GM18498 (cell line): ENCODE data around the gene C10orf143.
"Not testable (repeated sequence)": the region's sequence is repeated elsewhere in the genome, so short reads cannot be mapped to it uniquely, and the experiment has no call there.

ENCODE experiments used
- ATAC-seq: cut with Tn5 transposase; IDR thresholded peaks from one replicate; pipeline ENCODE4 v1.9.1; 2021; ENCODE audit warnings: mild to moderate bottlenecking, moderate library complexity; ENCODE audit not compliant: unreplicated experiment

The C10orf143 gene

DNA sequence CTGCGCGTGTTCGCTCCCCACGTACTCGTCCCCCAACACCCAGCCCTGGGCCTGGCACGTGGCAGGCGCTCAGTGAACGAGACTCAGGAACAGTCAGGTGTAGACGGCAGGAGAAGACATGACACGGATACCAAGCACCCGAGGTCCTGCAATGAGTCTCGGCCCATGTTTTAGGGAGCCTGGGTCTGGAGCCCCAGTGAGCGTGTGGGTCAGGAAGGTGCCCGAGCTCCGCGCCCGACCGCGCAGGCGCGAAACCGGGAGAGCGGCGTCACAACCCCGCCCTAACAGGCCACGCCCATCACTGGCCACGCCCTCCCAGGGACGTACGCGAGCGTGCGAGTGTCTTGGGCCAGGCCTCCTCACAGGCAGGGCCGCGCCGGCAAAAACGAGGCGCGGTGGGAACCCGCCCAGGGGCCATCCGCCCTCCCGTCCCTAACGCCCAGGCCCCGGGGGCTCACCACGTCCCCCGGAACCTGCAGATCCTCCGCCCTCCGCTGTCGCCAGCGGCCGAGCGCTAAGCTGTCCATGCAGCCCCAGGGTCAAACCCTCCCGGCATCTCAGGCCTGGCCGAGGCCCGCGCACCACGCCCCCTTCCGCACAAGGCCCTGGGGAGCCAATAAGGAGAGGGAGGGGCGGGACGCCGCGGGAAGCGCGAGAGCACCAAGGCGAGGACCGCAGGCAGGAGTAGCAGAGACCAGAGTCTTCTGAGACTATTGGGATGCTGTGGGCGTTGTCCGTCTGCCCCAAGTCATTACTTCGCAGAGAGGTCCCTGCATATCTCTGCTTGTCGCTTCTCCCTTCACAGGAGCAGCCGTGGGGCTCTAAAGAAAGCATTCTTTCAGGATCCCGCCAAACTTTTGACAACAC lies at the start of gene C10orf143:
Gene C10orf143 (minus strand): TSS at position 585 of the 867 bp plus-strand sequence. CDS start 58 bp downstream, at position 527.
- peak; percentile 85 for ATAC-seq

DNA sequence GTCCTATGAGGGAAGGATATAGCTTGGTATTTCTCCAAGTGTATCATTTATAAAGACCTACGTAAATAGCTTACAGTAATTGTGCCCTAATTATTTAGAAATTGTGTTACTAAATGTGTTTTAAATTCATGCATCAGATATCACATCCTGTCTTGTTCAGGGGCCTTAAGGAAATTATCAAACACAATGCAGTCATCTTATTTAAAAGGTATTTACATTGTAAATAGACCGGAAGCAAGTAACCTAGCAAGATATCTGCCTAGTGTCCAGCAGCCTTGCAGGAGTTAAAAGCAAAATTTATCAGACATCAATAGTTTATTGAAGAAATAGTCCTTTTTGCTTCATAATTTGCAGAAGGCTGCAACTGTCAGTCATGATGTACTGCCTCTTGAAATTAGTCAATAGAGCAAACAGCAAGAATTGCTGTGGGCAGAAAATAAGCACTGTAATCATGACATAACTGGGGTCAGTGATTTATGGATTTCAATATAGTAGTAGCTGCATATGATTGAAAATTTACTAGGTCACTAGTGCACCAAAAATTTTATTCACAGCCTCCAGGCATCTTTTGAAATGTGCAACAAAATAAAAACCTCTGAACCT lies 48.7 kb upstream of the C10orf143 start:
- ATAC-seq, result no peak

DNA sequence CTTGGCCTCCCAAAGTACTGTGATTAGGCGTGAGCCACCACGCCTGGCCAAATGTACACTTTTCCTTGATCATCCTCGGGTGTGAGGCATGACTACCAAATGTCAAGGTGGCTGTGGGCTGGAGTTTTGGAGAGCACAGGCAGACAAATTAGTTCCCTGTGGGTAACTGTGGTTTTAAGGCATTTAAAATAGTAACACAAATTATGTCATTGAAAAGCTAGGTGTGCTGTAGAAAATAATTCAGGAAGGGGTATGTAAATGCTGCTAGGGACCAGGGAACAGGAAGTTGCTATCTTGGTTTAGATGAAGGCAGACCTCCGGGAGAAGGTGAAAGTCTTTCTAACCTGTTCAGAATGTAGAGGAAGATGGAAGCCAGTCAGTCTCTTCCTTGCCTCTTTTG lies 35.4 kb upstream of the C10orf143 start:
- ATAC-seq, result no peak

DNA sequence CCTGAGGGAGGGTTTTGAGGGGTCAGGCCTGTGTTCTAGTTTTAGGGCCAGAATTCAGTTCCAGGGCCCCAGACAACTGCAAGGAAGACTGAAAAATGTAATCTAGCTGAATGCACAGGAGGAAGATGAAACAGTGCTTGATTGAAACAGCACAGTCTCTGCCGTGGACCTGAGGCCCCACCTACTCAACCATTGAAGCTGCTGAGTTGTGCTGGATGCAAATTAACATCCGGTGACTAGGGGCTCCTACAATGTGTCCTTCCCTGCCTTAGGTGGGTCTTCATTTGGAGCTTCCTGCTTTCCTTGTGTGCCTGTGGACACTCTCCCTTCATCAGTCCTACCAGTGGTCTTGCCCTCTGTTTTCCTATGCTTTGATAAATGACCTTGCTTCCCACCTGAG lies 31.2 kb upstream of the C10orf143 start:
- peak; percentile 88 for ATAC-seq

DNA sequence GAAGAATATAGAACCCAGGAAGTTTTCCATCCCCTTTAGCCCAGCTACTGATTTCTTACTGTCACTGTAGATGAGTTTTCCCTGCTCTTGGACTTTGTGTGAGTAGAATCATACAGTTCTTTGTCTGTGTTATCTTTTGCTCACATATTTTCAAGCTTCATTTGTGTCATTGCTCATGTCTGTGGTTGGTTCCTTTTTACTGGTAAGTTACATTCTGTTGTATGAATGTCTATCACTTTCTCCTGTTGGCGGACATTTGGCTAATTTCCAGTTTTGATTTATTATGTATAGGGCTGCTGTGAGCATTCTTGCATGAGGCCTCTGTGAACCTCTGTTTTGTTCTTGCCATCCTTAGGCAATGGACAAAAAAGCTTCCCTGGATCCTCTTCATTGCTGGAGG lies 30.8 kb upstream of the C10orf143 start:
- ATAC-seq, result peak; percentile 26

DNA sequence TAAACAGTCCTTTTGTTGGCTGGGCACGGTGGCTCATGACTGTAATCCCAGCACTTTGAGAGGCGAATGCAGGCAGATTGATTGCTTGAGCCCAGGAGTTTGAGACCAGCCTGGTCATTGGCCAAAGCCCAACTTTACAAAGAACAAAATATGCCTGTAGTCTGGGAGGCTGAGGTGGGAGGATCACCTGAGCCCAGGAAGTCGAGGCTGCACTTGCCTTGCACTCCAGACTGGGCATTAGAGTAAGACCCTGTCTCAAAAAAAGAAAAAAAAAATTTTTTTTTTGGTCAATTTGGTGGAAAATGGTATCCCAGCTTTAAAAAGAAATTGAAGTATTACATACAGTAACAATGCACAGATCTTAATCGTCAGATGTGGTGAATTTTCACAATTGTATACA lies 30.4 kb upstream of the C10orf143 start:
- no peak for ATAC-seq

DNA sequence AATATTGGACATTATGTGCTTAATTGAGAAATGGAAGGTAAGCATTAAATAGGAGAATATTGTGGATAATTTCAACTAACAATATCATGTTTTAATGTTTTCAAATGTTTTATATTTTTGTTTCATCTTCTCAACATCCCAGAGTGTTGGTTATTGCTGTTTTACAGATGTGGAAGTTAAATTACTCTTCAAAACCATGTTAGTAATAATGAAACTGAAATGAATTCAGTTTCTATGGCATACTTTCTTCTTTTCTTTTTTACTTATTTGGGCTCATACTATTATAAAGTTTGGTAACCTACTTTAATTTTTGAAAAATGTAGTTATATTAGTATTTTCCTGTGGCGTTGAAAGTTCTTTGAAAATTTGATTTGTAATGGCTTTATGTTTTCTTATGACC lies 29.8 kb upstream of the C10orf143 start:
- ATAC-seq, result no peak

DNA sequence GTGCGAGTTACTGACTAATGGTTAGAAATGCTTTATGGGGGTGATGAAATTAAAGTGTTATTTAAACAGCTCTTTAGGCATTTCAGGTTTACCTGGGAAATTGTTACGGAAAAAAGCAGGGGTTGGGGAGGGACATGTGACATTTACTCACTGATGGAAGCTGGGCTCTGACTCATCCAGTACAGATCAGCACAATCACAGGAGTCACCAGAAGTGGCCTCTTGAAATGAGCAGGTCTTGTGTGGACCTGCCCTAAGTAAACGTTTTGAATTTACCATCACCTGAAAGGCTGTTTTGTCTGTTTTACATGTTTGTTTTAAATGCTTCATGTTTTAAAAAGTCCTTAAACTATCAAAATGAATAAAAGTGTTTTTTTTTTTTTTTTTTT lies 27.8 kb upstream of the C10orf143 start:
- no peak for ATAC-seq

DNA sequence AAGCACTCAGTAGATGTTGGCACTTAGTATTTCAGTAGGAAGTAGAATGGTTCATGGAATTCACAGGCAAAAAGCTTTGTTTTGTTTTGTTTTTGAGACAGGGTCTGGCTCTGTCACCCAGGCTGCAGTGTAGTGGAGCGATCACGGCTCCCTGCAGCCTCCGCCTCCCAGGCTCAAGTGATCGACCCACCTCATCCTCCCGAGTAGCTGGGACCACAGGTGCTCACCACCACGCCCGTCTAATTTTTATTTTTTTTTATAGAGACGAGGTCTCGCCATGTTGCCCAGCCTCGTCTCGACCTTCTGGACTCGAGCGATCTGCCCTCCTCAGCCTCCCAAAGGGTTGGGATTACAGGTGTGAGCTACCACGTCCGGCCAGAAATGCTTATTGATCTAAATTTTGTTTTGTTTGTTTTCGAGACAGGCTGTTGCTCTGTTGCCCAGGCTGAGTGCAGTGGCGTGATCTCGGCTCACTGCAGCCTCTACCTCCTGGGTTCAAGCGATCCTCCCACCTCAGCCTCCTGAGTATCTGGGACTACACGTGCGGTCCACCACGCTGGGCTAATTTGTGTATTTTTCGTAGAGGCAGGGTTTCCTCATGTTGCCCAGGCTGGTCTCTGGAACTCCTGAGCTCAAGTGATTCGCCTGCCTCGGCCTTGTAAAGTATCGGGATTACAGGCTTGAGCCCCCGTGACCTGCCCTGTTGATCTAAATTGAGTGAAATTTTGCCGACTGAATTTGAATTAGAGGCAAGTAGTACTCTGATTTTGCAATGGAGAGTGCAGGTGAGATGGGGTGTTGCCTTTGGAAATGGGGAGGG lies 27.2 kb upstream of the C10orf143 start:
- no peak for ATAC-seq

DNA sequence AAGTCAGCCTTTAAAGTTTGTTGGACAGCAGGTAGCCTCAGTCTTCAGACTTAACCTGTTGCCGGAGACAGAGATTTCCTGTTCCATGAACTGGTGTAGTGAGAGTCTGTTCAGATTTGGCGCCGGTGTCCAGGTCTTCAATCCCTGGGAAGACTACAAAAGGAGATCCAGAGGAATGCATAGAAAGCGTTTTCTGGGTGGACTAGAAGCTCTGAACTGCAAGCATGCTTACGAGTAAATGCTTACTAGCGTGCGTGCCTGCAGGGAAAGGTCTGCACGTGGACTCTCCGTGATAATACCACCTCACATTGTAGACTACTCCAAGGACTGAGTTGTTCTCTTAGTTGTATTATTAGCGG lies 26.4 kb upstream of the C10orf143 start:
- no peak for ATAC-seq

DNA sequence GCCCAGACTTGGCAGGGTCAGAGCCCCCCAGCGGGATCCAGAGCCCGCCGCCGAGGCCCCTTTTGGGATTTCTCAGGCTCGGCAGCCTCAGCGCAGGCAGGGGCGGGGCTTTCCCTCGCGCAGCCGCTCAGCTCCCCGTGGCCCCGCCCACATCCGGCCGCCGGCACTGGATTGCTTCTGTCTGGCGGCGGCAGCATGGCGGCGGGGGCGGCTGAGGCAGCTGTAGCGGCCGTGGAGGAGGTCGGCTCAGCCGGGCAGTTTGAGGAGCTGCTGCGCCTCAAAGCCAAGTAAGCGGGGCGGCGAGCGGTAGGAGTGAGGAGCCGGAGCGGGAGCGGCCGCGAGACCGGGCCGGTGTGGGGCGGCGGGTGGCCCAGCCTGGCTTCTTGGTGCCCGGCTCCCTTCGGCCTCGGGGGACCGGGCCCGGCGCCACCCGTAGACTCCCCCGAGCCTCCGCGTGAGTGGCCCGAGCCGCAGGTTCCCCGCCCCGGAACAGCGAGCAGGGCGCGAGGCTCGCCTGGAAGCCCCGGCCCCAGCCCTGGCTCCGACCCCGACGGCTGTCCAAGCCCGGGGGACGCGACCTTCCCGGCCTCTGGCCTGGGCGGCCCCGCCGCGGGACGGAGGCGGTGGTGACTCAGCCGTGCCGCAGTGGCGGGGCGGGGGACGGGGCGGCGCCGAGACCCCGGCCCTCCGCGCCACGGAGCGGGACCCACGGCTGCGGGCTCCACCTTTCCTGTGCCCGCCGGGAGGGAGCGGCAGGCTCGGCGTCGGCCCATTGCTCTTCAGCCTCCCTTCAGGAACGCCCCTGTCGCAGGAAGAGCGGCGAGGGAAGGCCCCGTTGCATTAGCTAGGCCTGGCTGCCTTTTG lies 25.8 kb upstream of the C10orf143 start, which contains the start of gene GLRX3:
Gene GLRX3 (plus strand): TSS at position 166 of the 864 bp plus-strand sequence. CDS start 30 bp downstream, at position 196.
- peak; percentile 87 for ATAC-seq

DNA sequence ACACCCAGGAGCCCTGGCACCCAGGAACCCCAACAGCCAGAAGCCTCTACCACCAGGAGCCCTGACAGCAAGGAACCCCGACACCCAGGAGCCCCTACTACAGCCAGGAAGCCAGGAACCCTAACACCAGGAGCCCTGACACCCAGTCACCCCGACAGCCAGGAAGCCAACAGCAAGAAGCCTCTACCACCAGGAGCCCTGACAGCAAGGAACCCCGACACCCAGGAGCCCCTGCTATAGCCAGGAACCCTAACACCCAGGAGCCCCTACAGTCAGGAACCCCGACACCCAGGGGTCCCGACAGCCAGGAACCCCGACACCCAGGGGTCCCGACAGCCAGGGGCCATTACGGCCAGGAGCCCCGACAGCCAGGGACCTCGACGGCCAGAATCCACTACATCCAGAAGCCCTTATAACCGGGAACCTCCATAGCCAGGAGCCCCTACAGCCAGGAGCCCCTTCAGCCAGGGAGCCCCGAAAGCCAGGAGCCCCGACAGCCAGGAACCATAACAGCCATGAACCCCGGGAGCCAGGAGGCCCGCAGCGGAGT lies 25.1 kb upstream of the C10orf143 start:
- ATAC-seq, result no peak

DNA sequence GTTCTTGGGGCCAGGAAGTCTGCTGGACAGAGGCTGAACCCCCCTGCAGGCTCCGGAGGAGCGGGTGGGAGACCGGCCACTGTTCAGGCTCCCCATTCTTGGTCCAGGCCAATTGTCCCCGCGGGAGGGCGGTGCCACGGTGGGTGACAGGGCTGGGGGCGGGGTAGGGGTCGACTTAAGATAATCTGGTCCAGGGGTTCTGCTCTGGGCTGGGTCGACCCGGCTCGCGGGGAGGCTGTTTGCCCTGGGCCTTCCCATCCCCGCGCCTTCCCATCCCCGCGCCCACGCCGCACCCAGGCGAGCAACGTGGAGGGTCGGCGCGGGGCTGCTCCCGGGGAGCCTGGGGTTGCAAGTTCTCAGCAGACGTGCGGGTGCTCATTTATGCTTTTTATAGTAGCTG lies 18.3 kb upstream of the C10orf143 start:
- ATAC-seq, result no peak

DNA sequence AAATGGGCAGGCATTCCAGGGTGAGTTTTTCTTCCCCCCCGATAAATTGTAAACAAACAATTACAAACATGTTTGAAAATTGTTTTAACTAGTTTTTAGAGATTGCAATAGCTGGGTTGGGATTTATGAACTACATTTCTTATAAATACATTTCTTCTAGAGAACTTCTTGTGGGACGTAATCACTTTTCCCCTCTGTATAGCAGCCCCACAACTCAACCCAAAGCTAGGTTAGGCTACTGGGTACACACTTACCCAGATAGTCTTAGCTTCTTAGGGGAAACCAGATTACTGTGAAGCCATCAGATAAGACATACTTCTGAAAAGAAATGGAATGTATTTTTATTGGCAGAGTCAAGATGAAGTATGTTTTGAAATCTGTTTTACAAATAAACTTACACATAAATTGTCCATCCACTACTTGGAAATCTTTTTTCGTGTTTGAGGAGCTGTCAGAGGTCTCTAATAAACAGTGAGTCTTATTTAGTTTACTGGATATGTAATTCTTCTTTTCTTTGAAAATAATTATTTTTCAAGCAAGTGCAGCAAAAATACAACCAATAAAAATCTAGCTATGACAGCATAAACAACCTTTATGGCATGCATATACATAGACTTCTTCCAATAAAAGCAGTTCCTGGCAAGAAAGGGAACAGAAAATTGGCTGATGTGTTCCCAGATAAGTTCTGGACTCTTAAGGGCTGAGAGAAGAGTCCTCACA lies 17.6 kb upstream of the C10orf143 start:
- no peak for ATAC-seq

DNA sequence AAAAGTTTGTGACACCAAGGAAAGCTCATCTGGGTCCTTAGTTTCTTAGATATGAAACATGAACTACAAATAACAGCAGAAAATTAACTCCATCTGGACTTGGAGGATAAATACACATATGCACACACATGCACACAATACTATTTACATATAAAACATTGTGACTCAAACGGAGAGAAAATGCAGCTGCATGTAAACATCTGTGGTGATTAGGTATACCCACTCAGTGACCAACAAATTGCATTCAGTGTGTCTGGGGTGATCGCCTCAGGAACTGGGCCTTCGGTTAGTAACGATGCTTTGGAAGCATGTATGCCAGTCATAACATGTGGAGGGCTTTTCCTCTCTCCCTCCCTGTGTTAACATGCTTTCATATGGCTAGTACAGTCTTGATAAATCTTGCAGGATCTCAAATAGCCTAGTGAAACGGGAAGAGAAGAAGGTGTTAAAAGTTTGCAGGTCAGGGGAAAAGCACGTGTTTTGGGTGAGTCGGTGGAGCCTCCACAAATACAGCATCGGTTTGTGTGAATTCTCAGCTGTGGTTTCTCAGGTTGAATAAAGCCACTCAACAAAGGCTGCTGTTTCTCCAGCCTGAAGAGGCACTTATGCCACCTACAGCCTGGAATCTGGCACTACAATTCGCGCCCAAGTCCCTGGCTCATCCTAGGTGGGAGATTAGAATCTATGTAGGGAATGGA lies 16.9 kb upstream of the C10orf143 start:
- ATAC-seq, result peak; percentile 98

DNA sequence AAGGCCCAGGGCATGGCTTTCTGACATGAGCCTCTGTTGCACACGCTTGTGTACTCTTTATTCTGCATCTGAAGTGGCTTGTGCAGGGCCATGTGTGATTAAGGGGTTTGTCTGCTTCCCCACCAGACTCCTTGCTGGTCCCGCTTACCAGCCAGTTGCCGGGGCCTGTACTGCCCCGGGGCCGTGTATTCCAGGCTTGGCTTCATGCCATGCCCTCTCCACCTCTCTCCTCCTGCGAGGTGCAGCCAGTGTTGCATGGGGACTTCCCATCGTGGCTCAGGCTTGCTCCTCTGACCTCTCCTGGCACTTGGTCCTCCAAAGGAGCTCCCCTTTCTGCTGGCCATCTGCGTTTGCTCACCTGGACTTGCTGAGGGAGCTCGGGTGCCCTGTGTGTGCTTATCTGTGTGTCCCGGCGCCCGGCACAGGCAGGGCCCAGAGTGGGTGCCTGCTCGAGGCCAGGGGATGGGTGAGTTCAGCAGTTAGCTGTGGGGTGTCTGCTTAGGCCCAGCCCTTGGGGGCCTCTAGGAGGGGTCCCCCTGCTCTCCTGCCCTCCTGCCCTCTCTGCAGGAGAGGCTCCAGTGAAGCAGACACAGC lies 11.0 kb upstream of the C10orf143 start:
- no peak for ATAC-seq

DNA sequence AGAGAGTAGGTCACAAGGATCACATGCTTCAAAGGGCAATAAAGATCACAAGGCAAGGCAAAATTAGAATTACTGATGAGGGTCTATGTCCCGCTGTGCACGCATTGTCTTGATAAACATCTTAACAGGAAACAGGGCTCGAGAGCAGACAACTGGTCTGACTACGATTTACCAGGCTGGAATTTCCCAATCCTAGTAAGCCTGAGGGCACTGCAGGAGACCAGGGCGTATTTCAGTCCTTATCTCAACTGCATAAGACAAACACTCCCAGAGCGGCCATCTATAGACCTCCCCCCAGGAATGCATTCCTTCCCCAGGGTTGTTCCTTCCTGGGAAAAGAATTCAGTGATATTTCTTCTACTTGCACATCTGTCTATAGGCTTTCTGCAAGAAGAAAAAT lies 6.9 kb upstream of the C10orf143 start:
- ATAC-seq, result not testable (repeated sequence)

DNA sequence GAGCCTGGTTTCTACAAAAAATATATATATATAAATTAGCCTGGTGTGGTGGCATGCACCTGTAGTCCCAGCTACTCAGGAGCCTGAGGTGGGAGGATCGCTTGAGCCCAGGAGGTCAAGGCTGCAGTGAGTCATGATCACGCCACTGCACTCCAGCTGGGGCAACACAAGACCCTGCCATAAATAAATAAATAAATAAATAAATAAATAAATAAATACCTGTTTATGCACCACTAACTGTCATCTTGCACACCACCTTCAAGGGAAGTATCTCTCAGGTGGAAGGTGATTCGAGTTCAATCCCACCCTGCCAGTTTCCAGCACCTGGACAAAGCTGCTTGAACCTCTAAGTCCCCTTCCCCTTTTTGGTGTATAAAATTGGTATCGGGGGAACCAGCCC lies 6.3 kb upstream of the C10orf143 start:
- not testable (repeated sequence) for ATAC-seq

DNA sequence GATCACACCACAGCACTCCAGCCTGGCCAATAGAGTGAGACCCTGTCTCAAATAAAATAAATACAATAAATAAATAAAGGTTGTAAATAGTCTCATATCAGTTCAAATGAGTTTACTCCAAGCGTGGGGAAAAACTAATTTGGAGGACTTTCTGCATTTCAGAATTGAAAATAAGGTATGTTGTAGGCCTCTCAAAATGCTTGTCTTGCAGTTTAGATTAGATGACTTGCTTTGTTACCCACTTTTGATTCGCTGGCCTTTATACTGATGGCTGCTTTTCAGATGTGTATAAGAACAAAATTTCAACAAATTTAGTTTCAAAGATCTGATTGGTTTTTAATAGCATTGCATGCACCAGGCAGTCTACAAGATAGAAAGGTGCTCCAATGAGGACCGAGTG lies 2.2 kb upstream of the C10orf143 start:
- no peak for ATAC-seq
